Activated T-helper 2 cell treated with anti-CD3 and anti-CD28 coated beads, Interferon-gamma antibody, Interleukin-2, Interleukin-4, amounts not matched to agents 10 μg/mL and 5 μg/mL and 100 μg/mL, durations not matched to agents 14 hours and 24 hours and 36 hours (primary cell): ENCODE data around the gene OSBPL10. TPM values are rescaled to one million over a fixed set of nuclear protein-coding genes. Genes with fewer than 3 reads are reported as not detected.

Experiments used
- DNase-seq: peaks from one replicate; pipeline ENCODE4 v3.0.0; 2021; ENCODE audit warnings: low spot score
- H3K27ac Mint-ChIP-seq: one replicate; pipeline ENCODE4 v1.8.0; 2021; ENCODE audit warnings: mixed read lengths
- H3K27me3 Mint-ChIP-seq: one replicate; pipeline ENCODE4 v1.8.0; 2021; ENCODE audit warnings: low read depth, mixed read lengths
- H3K36me3 Mint-ChIP-seq: one replicate; pipeline ENCODE4 v1.8.0; 2021; ENCODE audit warnings: low read depth, mixed read lengths
- H3K4me1 Mint-ChIP-seq: one replicate; pipeline ENCODE4 v1.8.0; 2021; ENCODE audit warnings: low read depth, mixed read lengths
- H3K4me3 Mint-ChIP-seq: one replicate; pipeline ENCODE4 v1.8.0; 2021; ENCODE audit warnings: low read depth, mild to moderate bottlenecking, moderate library complexity, mixed read lengths
- H3K9me3 Mint-ChIP-seq: one replicate; pipeline ENCODE4 v1.8.0; 2021; ENCODE audit warnings: mixed read lengths
- intact Hi-C: fragments of 100-400 bp; cut with micrococcal nuclease; formaldehyde crosslinking; loops from one replicate; pipeline ENCODE4 v1.15.1; 2023
- total RNA-seq: library from RNA; stranded (reverse); gene quantifications from 2 replicates; pipeline ENCODE4 v1.2.3, GENCODE V29; 2022

OSBPL10 gene
- total RNA-seq, 1 donor from 2014 or later, result 42.5 TPM

GRCh38 chr3:31752305-31753049 is 228.6 kb downstream of the OSBPL10 start:
- intact Hi-C loops, result loop anchor here (10.0 kb wide), 2 partner anchors 362 to 678 kb away; no protein-coding TSS in a partner anchor
- Mint-ChIP-seq H3K27ac (no peak overlapping the region), H3K4me1 (peaks cover 37% of the 10 kb centered on the region), H3K27me3 (no peaks in the 10 kb centered on the region), H3K4me3 (no peak overlapping the region), H3K36me3 (peaks cover 2% of the 10 kb centered on the region), H3K9me3 (no peaks in the 10 kb centered on the region)
- no peak for DNase-seq

- Mint-ChIP-seq H3K4me3 (no peak overlapping the region), H3K9me3 (no peaks in the 10 kb centered on the region), H3K27me3 (no peaks in the 10 kb centered on the region), H3K27ac (no peak overlapping the region), H3K4me1 (peaks cover 15% of the 10 kb centered on the region), H3K36me3 (peaks cover 5% of the 10 kb centered on the region)
- intact Hi-C loops, result loop anchor here (10.0 kb wide), 2 partner anchors 364 to 676 kb away; no protein-coding TSS in a partner anchor
- no peak for DNase-seq
Observed at GRCh38 chr3:31750341-31750740, 230.7 kb downstream of the OSBPL10 start.

DNA sequence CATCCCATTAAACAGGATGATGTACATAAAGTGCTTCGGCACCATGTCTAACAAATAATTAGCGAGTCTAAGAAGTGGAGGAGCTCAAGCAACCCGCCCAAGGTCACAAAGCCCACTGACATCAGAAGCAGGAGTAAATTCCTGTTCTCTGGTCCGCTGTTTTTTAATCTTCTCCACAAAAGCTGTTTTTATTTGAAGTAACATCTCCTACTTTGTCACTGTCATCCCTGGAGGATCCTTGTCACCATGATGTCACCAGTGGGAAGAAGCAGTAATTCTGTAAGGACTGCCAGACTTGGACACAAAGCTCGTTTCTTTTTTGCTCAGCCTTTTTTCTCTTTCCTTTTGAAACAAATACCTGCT is 232.1 kb downstream of the OSBPL10 start:
- H3K36me3 Mint-ChIP-seq, result peaks cover 3% of the 10 kb centered on the region
- H3K27me3 Mint-ChIP-seq, result no peaks in the 10 kb centered on the region
- DNase-seq, result no peak
- no peak overlapping the region for H3K27ac Mint-ChIP-seq
- intact Hi-C loops, result no loop called here
- no peaks in the 10 kb centered on the region for H3K9me3 Mint-ChIP-seq
- no peak overlapping the region for H3K4me3 Mint-ChIP-seq
- H3K4me1 Mint-ChIP-seq, result peaks cover under 1% of the 10 kb centered on the region

DNA sequence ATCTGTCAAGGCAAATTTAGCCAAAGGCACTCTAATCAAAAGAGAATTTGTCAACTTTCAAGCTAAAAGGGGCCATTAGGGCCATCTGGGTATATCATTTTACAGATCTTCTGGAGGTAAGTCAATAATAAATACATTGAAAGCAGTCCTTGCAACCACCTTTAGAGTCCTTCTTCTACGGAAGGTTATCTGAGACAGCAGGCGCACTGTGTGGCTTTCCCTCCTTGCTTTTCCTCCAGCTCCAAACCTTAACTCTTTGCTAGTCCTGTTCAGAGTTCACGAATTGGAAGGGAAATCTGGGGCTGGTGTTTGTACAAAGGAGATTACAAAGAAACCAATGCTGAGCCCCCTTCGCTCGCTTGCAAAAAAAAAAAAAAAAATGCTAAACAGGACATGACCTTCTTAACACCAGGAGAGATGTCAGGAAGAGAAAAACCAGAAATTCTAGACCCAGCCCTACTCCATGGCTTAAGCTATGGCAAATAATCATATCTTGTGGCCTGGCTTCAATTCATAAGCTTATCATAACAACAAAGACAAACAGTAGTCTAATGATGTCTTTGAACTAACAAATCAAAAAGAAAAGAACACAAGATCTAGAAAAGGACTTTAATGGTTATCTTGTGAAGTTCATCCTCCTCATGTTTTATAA is 232.7 kb downstream of the OSBPL10 start:
- Mint-ChIP-seq H3K36me3 (peaks cover 3% of the 10 kb centered on the region), H3K27me3 (no peaks in the 10 kb centered on the region), H3K27ac (no peak overlapping the region), H3K4me3 (no peak overlapping the region), H3K9me3 (no peaks in the 10 kb centered on the region), H3K4me1 (no peaks in the 10 kb centered on the region)
- intact Hi-C loops, result no loop called here
- DNase-seq, result no peak

DNA sequence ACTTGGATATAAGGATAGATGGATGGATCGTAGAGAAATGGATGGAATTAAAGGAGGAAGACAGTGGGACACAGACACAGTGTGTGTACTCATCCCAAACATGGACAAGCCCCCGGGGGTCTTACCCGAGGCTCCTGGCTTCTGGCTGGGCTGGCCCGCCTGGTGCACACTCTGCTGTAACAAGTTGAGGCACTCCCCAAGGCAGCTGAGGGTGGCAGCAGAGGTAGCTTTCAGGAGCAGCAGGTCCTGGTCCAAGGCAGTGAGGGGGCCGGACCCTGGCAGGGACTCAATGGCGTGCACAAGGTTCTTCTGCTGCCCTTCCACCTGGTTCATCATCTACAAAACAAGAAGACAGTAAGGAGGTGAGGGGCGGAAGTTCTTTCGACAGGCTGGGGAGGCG is 233.3 kb downstream of the OSBPL10 start:
- Mint-ChIP-seq H3K9me3 (no peaks in the 10 kb centered on the region), H3K27ac (no peak overlapping the region), H3K4me1 (no peaks in the 10 kb centered on the region), H3K27me3 (no peaks in the 10 kb centered on the region), H3K36me3 (peaks cover 3% of the 10 kb centered on the region), H3K4me3 (no peak overlapping the region)
- intact Hi-C loops, result no loop called here
- DNase-seq, result no peak

GRCh38 chr3:31744913-31745312 is 236.1 kb downstream of the OSBPL10 start:
- Mint-ChIP-seq H3K4me3 (no peak overlapping the region), H3K27ac (no peak overlapping the region), H3K36me3 (peaks cover 3% of the 10 kb centered on the region), H3K27me3 (no peaks in the 10 kb centered on the region), H3K4me1 (no peaks in the 10 kb centered on the region), H3K9me3 (no peaks in the 10 kb centered on the region)
- intact Hi-C loops, result no loop called here
- DNase-seq, result no peak

DNA sequence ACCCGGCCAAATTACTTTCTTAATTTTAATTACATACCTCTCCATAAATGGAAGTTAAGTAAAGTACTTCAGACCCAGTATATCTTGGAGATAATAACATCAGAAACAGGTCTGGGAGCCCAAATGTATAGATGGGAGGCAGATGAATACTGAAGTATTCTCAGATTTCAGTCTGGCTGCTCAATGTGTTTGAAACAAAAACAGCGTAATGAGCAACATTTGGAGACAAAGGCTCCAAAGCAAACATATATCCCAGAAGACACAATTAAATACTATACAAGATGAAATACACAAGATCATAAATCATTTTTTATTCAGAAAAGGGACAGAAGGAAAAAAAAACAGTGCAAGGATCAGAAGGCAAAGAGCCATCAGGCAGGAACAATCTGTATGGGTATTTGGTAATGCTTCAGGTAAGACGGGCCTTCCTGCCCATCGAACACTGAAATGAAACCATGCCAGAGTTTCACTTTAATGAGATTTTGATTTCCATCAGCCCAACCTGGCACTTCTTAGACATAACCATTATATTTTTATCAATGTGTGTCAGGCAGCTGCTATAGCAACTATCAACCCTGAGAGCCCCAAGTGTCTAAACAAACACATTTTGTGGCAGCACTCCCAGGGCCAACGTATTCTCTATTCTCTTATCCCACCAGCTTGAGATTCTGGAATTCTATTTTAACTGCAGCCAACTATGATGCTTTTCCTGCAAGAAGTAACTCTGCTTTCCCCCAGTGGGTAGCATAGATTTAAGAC is 237.6 kb downstream of the OSBPL10 start:
- Mint-ChIP-seq H3K4me1 (no peaks in the 10 kb centered on the region), H3K9me3 (no peaks in the 10 kb centered on the region), H3K27me3 (no peaks in the 10 kb centered on the region), H3K27ac (no peak overlapping the region), H3K4me3 (no peak overlapping the region), H3K36me3 (peaks cover 3% of the 10 kb centered on the region)
- intact Hi-C loops, result no loop called here
- DNase-seq, result no peak

DNA sequence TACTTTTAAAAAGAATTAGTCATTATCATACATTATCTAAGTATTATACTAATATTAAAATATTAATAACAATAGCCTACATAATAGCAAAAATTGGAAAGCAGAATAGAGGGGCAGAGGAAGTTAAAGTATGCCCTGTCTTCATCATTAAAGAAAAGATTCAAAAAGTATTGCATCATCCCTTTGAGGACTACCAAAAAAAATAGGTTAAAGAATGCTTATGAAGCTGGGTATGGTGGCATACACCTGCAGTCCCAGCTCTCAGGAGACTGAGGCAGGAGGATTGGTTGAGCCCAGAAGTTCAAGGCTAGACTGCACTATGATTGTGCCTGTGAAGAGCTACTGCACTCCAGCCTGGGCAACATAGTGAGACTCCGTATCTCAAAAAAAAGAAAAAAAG is 240.7 kb downstream of the OSBPL10 start:
- Mint-ChIP-seq H3K9me3 (peaks cover 6% of the 10 kb centered on the region), H3K27ac (no peak overlapping the region), H3K36me3 (no peaks in the 10 kb centered on the region), H3K4me3 (no peak overlapping the region), H3K27me3 (peaks cover 4% of the 10 kb centered on the region), H3K4me1 (peaks cover 9% of the 10 kb centered on the region)
- DNase-seq, result no peak
- intact Hi-C loops, result no loop called here

DNA sequence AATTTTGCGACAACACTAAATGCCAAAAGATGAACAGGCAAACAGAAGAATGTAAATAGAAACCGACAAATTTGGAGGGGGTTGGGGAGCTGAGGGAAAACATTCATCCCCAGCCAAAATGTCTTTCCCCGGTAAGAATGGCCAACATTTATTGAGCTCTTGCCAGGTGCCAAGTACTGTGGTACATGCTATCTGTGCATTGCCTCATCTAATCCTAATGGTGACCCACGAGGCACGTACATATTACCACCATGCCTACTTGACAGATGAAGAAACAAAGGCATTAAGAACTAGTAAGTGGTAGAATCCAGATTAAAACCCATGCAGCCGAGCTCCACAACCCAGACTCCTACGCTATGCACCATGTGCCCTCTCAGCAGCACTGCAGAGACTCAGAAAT is 242.7 kb downstream of the OSBPL10 start:
- DNase-seq, result no peak
- Mint-ChIP-seq H3K4me1 (peaks cover 10% of the 10 kb centered on the region), H3K27me3 (peaks cover 4% of the 10 kb centered on the region), H3K27ac (no peak overlapping the region), H3K4me3 (no peak overlapping the region), H3K36me3 (no peaks in the 10 kb centered on the region), H3K9me3 (peaks cover 6% of the 10 kb centered on the region)
- intact Hi-C loops, result no loop called here

DNA sequence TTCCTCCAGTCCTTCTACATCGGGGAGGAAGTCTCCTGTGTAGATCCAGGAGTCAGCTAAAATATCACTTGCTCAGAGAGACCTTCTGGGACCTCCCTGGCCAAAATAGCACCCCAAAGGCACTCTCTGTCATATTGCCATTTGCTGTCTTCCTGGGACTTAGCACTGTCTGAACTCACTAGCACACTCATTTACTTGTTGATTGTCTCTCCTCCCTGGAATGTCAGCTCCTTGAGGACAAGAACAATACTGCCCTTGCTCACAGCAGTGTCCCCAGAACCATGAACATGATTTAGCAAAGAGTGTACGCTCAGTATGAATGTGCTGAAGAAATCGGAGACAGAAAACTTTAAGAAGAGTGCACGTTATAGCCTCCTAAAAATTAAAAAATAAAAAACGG is 245.4 kb downstream of the OSBPL10 start:
- Mint-ChIP-seq H3K27me3 (peaks cover 4% of the 10 kb centered on the region), H3K36me3 (no peaks in the 10 kb centered on the region), H3K9me3 (peaks cover 6% of the 10 kb centered on the region), H3K27ac (no peak overlapping the region), H3K4me3 (no peak overlapping the region), H3K4me1 (peaks cover 10% of the 10 kb centered on the region)
- intact Hi-C loops, result no loop called here
- DNase-seq, result no peak

DNA sequence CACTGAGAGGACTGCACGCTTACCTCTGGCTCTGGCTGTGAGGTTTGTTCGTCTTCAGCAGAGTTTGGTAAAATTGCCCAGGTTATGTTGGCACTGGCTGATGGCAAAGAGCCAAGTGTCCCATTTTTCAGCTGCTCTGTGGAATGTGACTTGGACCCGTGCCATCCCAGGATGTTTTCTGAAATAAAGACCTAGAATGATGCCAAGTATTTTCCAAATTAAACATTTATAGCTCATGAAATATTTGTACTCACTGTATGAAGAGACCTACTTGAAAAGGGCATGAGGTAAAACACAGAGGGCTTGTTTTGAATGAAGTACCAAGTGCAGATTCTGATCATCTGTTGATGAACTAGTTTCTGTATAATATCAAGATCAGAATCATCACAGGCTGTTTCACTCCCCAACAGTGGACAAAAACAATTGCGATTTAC is 247.8 kb downstream of the OSBPL10 start:
- H3K27ac Mint-ChIP-seq, result no peak overlapping the region
- H3K4me1 Mint-ChIP-seq, result peaks cover 10% of the 10 kb centered on the region
- H3K27me3 Mint-ChIP-seq, result peaks cover 7% of the 10 kb centered on the region
- intact Hi-C loops, result no loop called here
- H3K4me3 Mint-ChIP-seq, result no peak overlapping the region
- H3K9me3 Mint-ChIP-seq, result peaks cover 6% of the 10 kb centered on the region
- H3K36me3 Mint-ChIP-seq, result no peaks in the 10 kb centered on the region
- DNase-seq, result no peak

DNA sequence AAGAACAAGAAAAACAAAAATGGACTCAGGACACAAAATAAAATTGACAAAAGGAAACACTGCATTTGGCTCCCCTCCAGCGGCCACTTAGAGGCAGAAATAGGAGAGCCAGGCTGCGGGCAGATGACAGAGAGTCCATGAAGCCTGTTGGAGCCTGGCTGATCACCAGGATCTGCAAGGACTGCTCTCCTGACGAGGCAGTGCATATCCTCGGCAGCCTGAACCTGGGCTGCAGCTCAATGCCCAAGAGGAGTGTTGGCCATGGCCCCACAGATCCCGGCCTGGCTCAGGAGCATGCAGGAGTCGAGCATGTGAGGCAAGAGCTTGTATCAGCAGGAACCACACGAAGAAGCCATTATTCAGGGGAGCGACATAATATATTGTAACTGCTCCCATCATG is 248.5 kb downstream of the OSBPL10 start:
- Mint-ChIP-seq H3K4me3 (no peak overlapping the region), H3K27me3 (peaks cover 9% of the 10 kb centered on the region), H3K36me3 (no peaks in the 10 kb centered on the region), H3K4me1 (peaks cover 9% of the 10 kb centered on the region), H3K9me3 (peaks cover 6% of the 10 kb centered on the region), H3K27ac (no peak overlapping the region)
- DNase-seq, result no peak
- intact Hi-C loops, result no loop called here

DNA sequence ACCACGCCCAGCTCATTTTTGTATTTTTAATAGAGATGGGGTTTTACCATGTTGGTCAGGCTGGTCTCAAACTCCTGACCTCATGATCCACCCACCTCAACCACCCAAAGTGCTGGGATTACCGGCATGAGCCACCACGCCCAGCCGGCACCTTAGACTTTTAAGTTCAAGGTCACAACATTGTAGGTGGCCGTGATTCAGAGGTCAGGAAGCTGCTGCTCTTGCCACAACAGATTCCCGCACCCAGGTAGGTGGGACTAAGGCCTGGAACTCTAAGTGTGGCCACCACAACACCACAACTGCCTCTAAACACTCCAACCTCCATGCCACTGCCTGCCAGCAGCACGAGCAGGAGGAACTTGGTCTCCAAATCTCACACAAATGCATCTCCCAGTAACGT is 251.5 kb downstream of the OSBPL10 start:
- intact Hi-C loops, result no loop called here
- no peaks in the 10 kb centered on the region for H3K4me1 Mint-ChIP-seq
- H3K9me3 Mint-ChIP-seq, result no peaks in the 10 kb centered on the region
- H3K27me3 Mint-ChIP-seq, result peaks cover 10% of the 10 kb centered on the region
- no peaks in the 10 kb centered on the region for H3K36me3 Mint-ChIP-seq
- no peak for DNase-seq
- H3K4me3 Mint-ChIP-seq, result no peak overlapping the region
- H3K27ac Mint-ChIP-seq, result no peak overlapping the region
